ENCODE results near the gene SLC22A24. TPM values are rescaled to one million over a fixed set of nuclear protein-coding genes. Genes with fewer than 3 reads are reported as not detected.

SLC22A24 gene
- not detected in 2 replicates for total RNA-seq (ENCODE audit: low replicate concordance)

- no peak for DNase-seq (ENCODE audit: low read depth)
- no peak for TF ChIP-seq CTCF (IDR thresholded peaks at IDR 0.05; ENCODE audit: insufficient read depth, low read length)
Observed at GRCh38 chr11:63144121-63144520, at the start of gene SLC22A24. Gene SLC22A24 (minus strand): TSS chr11:63144221. CDS start chr11:63143779, 442 bp downstream.

GRCh38 chr11:63180536-63180935, 36.5 kb upstream of the SLC22A24 start:
- no peak for DNase-seq (ENCODE audit: low read depth)
- H3K4me3 ChIP-seq (ENCODE audit: low read depth, low read length) = no peak overlapping the region
- no peak for TF ChIP-seq CTCF (IDR thresholded peaks at IDR 0.05; ENCODE audit: insufficient read depth, low read length)

More at GRCh38 chr11:63144121-63144520, at the start of gene SLC22A24:
- no peak within 1 kb of the TSS for H3K4me3 ChIP-seq (ENCODE audit: low read depth, low read length)

GRCh38 chr11:63179432-63180041, 35.5 kb upstream of the SLC22A24 start:
- H3K4me3 ChIP-seq (ENCODE audit: low read depth, low read length) = no peak overlapping the region
- TF ChIP-seq CTCF (IDR thresholded peaks at IDR 0.05; ENCODE audit: insufficient read depth, low read length) = no peak
- DNase-seq (ENCODE audit: low read depth) = no peak

- no peak for DNase-seq (ENCODE audit: low read depth)
- no peak for TF ChIP-seq CTCF (IDR thresholded peaks at IDR 0.05; ENCODE audit: insufficient read depth, low read length)
- H3K4me3 ChIP-seq (ENCODE audit: low read depth, low read length) = no peak overlapping the region
Observed at GRCh38 chr11:63177872-63178271, 33.9 kb upstream of the SLC22A24 start.

- no peak for TF ChIP-seq CTCF (IDR thresholded peaks at IDR 0.05; ENCODE audit: insufficient read depth, low read length)
- no peak for DNase-seq (ENCODE audit: low read depth)
- H3K4me3 ChIP-seq (ENCODE audit: low read depth, low read length) = no peak overlapping the region
Observed at GRCh38 chr11:63165706-63166310, 21.8 kb upstream of the SLC22A24 start.

GRCh38 chr11:63155794-63156193, 11.8 kb upstream of the SLC22A24 start:
- H3K4me3 ChIP-seq (ENCODE audit: low read depth, low read length) = no peak overlapping the region
- no peak for DNase-seq (ENCODE audit: low read depth)
- TF ChIP-seq CTCF (IDR thresholded peaks at IDR 0.05; ENCODE audit: insufficient read depth, low read length) = no peak

Data from fibroblast of the aortic adventitia (primary cell).